SKM-1 (cell line): Measurements from ENCODE around the gene SLC14A1.
A peak's percentile ranks its signal among the peaks of the same experiment; 100 is the strongest.

ENCODE experiments used
- DNase-seq: peaks from one replicate; lab custom pipeline; 2025; ENCODE audit not compliant: unreplicated experiment; lab: John Stamatoyannopoulos, UW

Gene SLC14A1

DNA sequence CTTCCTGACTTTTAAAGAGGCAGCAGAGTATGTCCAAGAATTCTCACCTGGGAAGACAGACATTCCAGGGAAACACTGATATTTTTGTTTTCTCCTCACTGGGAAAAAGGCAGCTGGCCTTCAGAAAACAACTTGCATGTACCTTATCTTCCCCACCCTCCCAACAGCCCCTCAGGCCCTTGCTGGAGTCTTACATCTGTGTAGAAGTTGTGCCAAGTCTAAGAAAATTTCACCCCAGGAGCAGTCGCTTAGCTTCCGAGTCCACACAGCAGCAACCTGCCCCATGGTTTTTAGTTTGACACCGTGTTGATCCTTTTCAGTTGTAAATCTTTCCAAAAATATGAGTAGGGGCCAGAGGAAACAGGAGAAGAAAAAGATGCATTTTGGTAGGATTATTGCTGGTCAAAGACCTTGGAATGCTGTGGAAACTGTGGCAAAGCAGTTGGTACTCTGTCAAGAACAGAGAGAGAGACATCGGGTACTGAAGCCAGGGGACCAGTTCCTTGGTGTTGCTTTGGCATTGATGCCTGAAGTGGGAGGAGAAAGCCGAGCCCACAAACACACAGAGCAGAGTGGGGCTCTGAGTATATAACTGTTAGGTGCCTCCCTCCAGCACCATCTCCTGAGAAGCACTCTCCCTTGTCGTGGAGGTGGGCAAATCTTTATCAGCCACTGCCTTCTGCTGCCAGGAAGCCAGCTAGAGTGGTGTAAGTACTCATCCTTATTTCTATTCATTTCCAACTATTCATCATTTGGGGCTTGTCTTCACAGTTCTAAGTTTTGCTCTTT is at the start of gene SLC14A1:
TSS of gene SLC14A1 (plus strand) at position 615 of the 789 bp plus-strand sequence. CDS start 6,140 bp downstream, outside the sequence.
- no peak for DNase-seq

DNA sequence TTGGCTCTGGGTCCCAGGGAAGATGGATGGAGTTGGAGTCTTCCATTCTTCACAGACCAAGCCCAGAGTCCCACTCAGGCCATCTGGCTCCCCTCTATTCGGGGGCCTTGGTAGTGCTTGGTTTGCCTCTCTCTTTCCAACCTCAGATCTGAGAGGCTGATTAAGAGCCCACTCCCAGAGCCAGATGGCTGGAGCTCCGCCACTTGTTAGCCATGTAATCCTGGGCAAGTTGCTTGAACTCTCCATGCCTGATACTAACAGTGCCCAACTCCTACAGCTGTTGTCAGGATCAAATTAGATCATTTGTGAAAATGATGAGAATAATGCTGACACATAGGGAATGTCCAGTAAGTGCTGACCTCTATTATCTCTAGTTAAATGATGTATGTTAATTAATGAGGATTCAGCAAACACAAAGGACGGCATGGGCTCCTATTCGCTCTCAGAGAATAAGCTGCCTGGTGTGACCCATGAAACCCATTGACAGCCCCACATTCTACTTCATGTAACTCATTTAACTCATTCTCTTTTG is 46.6 kb upstream of the SLC14A1 start:
- no peak for DNase-seq

DNA sequence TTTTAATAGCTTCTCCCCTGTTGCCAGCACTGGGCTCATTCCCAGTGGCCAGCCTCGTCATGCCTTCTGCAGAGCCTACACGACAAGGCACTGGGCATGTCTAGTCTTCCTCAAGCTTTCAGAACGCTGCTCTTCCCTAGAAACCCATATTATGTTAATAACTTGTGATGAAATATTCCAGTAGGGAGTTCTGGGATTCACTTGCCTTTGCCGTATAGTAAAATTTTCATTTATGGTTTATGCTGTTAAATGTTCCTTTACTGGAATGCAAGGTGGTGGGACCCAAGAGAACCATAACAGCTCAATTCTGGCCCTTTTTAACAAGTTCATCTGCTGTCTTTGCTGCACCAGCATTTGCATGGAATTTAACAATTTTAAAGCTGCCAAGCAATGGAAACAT is 45.5 kb upstream of the SLC14A1 start:
- no peak for DNase-seq

DNA sequence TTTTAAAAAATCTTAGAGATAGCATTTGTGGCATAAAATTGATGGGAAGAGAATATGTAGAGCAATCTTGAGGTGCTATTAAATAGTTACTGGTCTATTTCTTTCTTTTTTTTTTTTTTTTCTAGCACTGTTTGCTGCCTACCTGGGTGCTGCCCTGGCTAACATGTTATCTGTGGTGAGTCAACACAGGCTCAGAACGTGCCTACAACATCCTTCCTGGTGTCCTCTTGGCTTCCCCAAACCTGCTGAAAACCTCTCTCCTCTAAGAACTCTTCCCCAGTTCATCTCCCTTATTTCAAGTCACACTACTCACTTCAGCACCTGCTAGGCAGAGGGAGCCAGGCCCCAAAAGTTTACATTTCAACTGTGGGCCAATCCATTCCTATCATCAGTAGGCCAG is 45.1 kb upstream of the SLC14A1 start:
- DNase-seq, result no peak

DNA sequence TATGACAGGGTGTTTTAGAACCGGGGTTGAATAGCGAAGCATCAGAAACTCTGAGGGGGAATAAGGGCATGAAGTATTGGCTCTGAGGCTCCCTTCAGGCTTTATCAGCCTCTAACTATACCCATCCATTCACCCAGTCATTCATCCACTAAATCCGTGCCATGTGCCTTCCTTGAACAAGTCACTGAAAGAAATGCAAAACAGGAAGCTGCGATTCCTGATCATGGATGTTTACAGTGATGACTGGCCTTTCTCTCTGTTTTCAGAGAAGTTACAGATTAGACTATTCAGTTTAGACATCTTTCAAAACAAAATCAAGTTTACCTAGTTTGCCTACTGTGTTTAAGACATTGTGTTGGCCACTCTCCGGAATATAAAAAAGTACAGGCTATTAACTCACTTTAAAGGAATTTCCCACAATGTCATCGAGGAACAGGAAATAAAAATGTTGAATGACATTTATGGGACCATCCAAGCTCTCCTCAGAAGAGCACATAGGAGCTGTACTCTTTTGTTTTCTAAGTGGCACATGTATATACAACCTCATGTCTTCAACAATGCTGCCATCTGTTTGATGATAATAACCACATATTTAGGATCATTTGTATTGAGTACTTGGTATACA is 43.8 kb upstream of the SLC14A1 start:
- no peak for DNase-seq

DNA sequence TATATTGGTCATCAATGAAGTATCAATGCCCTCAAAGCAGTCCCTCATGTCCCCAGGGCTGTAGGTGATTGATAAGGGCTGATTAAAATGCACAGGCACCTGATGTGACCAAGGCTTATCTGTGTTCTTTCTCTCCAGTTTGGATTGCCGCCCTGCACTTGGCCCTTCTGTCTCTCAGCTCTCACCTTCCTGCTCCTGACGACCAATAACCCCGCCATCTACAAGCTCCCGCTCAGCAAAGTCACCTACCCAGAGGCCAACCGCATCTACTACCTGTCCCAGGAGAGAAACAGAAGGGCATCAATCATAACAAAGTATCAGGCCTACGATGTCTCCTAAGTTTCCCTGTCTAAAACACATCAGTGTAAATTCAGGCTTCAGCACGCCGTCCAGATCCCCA is 41.8 kb upstream of the SLC14A1 start:
- DNase-seq, result no peak

DNA sequence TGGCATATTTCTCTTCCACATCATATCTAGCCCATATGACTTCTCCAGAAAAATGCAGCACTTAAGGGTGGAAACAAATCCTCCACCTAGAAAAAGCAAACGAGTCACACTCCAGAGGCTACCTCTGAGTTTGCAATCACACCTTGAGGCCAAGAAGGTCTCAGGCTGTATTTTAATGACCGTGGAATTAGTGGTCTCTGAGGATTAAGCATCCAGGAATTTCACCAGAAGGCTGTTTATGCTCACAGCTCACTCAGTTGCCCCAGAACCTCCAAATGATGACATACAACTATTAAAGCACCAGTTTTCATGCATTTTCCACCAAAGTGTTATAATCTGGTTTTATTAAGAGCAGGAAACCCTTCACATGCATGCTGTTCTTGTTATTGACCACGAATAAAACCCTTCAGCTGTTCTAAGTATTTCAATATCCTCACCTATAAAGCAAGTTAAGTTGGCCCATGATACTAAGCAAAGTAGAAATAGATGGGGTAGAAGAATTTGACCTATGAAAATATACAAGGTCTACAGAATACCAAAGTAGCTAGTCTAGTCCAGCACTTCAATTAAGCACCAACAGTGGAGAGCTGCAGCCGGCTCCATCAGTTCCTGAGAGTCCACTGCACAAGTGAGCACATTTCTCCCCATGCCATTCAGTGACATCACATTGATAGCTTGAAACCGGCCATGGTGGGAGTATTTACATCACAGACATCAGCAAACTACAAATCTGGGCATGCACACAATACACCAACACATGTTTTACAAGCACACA is 39.5 kb upstream of the SLC14A1 start:
- no peak for DNase-seq

DNA sequence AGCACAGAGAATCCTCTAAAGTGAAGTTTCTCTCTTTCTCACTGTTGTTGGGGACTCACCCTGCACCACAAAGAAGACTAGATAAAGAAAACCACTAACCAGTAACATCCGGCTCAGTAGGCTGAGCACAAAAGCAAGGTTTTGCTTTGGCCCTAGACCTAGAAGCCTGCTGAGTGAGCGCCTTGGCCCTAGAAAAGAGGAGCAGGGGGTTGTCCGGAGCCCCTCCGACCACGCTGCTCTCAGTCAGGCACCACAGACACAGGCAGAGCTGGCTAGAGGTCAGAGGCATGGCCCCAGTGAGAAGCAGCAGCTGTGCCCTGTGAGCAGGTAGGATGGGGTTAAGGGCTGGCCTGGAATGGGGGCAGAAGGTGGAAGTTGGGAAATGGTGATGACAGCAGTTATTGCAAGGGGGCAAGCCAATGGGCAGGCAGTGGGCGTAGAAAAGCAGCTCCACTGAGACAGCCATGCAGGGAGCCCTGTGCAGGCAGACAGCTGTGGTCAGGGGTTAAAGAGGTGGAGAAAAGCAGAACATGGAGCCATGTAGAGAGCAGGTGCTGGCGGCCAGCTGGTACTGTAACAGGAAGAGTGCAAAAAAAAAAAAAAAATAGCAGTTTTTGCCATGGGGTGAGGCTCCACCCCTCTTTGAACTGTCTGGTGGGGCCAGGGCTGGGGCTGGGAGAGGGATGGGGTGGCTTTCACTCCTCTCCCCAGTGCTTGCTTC is 36.9 kb upstream of the SLC14A1 start:
- DNase-seq, result peak; percentile 94

DNA sequence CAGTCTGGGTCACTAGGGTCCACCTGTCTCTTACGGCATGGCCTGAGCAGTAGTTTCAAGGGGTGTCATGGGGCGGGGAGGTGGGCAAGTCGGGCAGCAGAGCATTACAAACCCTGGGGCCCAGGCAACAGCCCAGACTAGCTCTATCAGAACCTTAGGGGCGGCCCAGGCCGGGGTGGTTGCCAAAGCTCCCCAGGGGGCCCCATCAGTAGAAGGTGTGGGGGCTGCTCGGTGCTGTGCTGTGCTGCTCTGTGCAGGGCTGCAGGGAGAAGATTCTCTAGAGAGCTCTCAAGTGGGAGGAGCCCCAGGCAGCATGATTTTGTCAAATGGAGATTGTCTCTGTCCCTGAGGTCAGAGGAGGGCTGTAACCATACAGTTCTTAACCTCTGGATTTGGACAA is 36.4 kb upstream of the SLC14A1 start:
- DNase-seq, result no peak

DNA sequence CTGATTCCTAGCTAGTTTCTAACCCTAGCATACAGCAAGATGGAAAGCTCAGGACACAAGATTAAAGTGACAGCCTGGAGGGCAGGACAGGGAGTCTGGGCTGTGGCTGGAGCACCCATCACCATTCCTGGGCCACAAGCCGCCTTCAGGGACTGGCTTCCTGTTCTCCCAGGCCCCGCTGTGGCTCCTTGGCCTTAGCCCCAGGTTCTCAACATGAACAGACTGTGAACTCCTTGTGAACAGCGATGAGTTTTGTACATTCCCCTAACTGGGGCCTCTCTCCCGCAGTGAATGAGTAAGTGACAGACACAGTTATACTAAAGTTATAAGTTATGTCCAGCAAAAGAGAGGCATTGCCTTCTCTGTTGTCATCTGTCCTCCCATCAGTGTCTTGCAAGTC is 35.9 kb upstream of the SLC14A1 start:
- DNase-seq, result no peak

DNA sequence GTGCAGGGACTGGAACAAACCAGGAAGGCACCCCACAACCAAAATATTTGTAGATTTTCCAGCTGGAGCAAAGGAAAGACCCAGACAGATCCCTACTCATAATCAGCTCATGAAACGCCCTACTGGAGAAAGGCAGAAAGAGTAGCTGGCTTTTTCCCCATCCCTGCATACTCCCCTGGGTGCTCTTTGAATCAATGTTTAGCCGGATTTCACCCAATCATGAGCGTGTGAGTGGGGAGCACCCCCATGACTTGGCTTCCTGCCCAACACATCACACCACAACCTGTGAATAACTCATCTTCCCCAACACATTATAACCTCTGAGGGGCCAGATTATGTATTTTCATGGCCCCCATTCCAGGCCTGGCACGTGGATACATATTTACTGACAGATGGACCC is 35.1 kb upstream of the SLC14A1 start:
- DNase-seq, result no peak

DNA sequence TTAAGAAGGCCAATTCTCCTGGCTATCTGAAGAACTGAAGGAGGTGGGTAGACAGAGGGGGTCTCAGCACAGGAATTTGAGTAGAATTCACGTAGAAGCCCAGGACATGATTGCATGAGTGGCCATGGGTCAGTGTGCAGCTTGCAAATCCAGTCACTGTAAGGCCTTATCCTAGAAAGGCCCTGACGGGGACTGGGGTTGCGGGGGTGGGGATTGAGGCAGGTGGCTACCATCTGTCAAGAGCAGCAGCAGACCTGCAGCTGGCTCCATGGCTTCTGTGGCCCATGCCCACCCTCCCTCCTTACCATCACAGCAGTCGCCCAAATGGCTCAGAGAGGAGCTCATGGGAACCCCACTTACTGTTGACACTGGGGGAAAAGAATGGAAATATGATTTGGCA is 34.6 kb upstream of the SLC14A1 start:
- no peak for DNase-seq

DNA sequence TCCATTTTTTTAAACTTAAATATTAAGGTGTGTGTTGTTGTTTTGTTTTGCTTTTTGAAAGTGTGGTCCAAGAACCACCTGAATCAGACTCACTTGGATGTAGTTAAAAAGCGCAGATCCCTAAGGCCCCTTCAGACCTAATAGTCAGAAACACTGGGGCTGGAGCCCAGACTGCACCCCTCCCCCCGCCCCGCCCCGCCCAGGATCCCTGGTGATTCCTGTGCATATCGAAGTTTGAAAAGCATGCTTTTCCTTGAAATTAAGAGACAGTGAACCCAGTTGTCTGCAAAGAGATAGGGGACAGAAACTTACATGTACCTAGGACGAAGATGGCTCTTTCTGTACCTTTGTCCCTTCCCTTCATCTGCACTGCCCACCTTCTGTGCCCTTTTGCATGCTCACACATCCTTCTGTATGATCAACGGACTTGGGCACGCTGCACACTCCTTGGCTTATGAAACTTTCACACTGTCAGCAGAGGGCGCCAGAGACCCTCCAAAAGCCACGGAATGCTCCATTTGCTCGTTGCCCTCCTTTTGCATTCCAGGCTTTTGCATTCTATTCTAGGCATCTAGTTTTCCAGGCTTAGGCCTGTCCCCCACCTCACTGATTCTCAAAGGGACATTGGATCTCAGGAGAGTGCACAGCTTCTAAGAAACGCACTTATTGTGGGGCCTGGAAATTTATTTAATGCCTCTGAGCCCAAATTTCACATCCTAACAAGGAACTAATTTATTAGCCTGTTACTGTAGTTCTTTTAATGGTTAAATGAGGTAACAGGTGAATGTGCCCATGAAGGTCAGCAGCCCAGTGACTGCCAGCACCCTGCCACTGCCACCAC is 32.8 kb upstream of the SLC14A1 start:
- peak; percentile 67 for DNase-seq

DNA sequence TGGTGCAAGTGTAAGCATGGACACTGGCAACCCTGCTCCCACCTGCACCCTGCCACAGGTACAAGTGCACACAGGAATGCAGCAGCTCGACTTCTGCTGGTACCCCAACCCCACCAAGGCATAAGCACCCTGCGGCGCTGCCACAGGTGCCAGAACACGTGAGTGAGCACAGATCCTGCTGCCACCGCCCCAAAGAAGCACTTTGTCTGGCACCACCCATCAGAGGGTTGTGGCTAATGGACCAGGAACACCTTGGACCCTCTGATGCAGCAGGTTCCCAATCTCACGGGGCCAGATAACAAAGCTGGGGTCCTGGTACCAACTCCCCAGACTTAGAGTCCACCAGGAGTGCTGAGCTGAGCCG is 32.2 kb upstream of the SLC14A1 start:
- DNase-seq, result no peak

DNA sequence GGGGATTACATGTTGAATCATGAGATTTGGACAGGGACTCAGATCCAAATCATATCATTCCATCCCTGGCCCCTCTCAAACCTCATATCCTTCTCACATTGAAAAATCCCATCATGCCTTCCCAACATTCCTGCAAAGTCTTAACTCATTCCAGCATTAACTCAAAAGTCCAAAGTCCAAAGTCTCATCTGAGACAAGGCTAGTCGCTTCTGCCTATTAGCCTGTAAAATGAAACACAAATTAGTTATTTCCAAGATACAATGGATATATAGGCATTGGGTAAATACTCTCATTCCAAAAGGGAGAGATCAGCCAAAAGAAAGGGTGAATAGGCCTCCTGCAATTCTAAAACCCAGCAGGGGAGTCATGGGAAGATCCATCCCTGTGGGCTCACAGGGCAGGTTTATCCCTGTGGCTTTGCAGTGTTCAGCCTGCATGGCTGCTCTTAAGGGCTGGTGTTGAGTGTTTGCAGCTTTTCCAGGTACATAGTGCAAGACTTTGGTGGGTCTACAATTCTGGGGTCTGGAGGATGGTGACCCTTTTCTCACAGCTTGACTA is 21.2 kb upstream of the SLC14A1 start:
- DNase-seq, result no peak

DNA sequence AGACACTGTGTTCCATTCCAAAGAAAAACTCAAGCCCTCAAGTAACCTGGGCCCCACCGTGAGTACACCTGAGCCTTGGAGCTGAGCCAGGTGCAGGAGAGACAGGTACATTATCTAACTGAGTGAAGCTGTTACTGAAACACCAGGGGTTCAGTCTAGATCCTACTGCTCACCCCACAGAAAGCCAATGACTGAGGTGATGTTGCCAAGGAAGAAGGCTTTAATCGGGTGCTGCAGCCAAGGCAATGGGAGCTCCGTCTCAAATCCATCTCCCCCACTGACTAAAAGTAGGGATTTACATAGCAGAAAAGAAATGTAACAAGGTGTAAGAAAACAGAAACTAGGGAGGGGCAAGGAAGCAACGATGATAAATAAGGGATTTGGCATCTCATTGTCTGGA is 15.2 kb upstream of the SLC14A1 start:
- DNase-seq, result no peak

DNA sequence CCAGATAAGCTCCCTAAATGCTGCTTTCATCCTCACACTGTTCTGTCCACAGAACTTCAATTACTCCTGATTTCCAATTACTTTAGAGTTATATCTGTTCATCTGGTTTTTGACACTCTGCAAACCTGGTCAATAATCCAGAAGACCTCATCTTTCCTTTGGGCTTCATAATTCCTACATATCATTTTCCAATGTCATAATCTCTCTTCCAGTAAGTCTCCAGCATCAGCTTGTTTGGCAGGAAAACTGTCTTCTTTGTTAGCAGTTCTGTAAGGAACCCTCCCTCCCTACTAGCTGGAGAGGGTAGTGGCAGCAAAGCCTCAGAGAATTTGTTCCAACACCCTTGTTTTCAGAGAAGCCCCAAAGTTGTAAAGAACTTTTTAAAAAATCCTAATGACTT is 11.9 kb upstream of the SLC14A1 start:
- DNase-seq, result no peak

DNA sequence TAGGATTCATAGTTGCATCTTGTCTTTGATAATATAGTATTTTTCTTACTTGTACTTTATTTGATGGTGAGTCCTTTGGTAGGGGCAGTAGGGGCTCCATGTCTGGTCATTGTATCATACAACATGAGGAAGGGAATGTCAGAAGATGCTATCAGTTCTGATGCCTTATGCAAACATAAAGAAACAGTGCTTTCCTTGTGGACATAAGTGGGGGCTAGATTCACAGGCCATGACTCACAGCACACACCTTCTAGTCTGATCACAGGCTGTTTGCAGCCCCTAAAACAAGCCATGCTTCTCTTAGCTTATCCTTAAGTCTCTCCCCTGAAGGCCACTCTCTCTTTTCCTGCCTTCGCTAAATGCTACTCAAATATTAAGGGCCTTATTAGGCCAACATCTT is 10.7 kb upstream of the SLC14A1 start:
- no peak for DNase-seq

DNA sequence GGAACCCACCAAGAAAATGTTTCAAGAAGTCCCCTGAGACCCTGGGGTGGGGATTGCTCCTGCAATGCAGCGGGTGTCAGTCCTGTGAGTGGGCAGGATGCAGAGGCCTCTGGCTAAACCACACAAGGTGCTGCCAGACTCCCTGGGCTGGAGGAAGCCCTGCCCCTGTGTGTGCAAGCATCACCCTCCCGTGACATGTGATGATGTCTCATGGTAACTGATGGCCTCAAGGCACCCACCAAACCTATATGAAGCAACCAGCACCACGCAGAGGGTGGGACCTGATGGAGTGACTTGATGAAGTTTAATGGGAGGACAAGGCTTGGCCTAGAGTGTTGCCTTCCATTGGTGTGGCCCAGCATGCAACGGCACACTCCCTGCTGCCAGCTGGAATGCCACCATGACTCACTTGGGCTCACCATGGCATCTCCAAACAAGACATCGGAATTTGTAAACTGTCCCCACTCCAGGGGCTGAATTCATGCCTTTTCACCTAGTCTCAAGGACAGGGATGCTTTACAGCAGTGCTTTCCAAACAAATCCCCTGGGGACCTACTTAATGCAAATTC is 8.7 kb upstream of the SLC14A1 start:
- no peak for DNase-seq

DNA sequence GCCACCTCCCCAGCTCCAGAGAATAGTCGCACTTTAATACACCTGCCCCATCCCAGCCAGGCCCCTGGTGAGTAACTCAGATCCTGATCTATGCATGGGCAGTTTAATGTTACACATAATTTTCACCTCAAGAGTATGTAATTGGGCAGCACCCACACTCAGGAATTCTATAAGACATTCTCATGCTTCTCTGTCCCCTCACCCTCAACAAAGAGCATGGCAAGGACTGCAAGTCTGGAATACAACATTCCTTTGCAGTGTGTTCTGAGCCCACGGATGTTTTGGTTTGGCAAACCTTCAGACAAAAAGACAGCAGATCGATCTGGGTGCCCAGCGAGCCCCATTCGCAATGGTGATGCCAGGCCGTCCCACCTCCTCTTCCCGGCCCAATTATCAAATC is 4.9 kb upstream of the SLC14A1 start:
- DNase-seq, result no peak
